Tibial artery (tissue), 4 donors: ENCODE results near the gene BDKRB1.

Experiments used
- DNase-seq, 2 donors: peaks; one replicate each; pipeline ENCODE4 v3.0.0-alpha.2; 2019
- H3K27ac ChIP-seq, 2 donors: fragments of 200-600 bp; sonication (generic) in 1 of 2; 1 replicate in 1 of 2; 2 replicates in 1 of 2; pipeline ENCODE4 v1.5.1; 2018 to 2019; ENCODE audit warnings: mild to moderate bottlenecking in 1 of 2
- H3K27me3 ChIP-seq, 2 donors: fragments of 200-600 bp; sonication (generic) in 1 of 2; one replicate each; pipeline versions ENCODE4 v1.5.1 to v1.6.0; 2016 to 2019
- H3K36me3 ChIP-seq, 3 donors: fragments of 200-600 bp; sonication (generic) in 2 of 3; one replicate each; pipeline ENCODE4 v1.5.1; 2016 to 2019; ENCODE audit warnings: mild to moderate bottlenecking in 2 of 3
- H3K4me1 ChIP-seq, 4 donors: fragments of 200-600 bp; sonication (generic) in 2 of 4; 1 replicate in 3 of 4; 2 replicates in 1 of 4; pipeline ENCODE4 v1.5.1; 2016 to 2019
- H3K4me3 ChIP-seq, 2 donors: fragments of 200-600 bp; sonication (generic) in 1 of 2; 1 replicate in 1 of 2; 2 replicates in 1 of 2; pipeline ENCODE4 v1.5.1; 2018 to 2019; ENCODE audit warnings: mild to moderate bottlenecking in 2 of 2
- H3K9me3 ChIP-seq, 3 donors: fragments of 200-600 bp; sonication (generic) in 1 of 3; one replicate each; pipeline ENCODE4 v1.5.1; 2016 to 2019
- CTCF ChIP-seq, 2 experiments: fragments of 200-600 bp in 1 of 2; fragments of 450-650 bp in 1 of 2; IDR thresholded peaks; one replicate each; pipeline ENCODE4 v1.5.1; 2017 to 2019; ENCODE audit warnings: antibody characterized with exemption in 2 of 2, mild to moderate bottlenecking in 1 of 2, moderate library complexity in 1 of 2
- intact Hi-C: fragments of 100-400 bp; cut with DNase I; formaldehyde crosslinking; loops from one replicate; pipeline ENCODE4 v1.15.0; 2023; ENCODE audit warnings: low total_unique reads

The BDKRB1 gene

GRCh38 chr14:96252323-96252998 is 3.5 kb upstream of the BDKRB1 start:
- Histone ChIP-seq H3K4me1 (no peaks in the 10 kb centered on the region), H3K27ac (no peak overlapping the region), H3K9me3 (no peaks in the 10 kb centered on the region), H3K36me3 (no peaks in the 10 kb centered on the region), H3K27me3 (peaks cover 0 to 48% of the 10 kb centered on the region in 2 donors), H3K4me3 (no peak overlapping the region)
- TF ChIP-seq CTCF (IDR thresholded peaks at IDR 0.05): no peak
- intact Hi-C loops: no loop called here
- no peak for DNase-seq

- Histone ChIP-seq H3K4me3 (no peak overlapping the region), H3K27ac (no peak overlapping the region), H3K27me3 (peaks cover 0 to 48% of the 10 kb centered on the region in 2 donors), H3K4me1 (no peaks in the 10 kb centered on the region), H3K9me3 (no peaks in the 10 kb centered on the region), H3K36me3 (no peaks in the 10 kb centered on the region)
- DNase-seq: no peak
- intact Hi-C loops: no loop called here
- no peak for TF ChIP-seq CTCF (IDR thresholded peaks at IDR 0.05)
Measured at GRCh38 chr14:96252999-96253539, 2.9 kb upstream of the BDKRB1 start.

GRCh38 chr14:96254687-96255086 is 1.3 kb upstream of the BDKRB1 start:
- peaks cover 0 to 39% of the 10 kb centered on the region in 2 donors for H3K27me3 ChIP-seq
- H3K9me3 ChIP-seq: peaks cover 0 to 3% (median 2%) of the 10 kb centered on the region in 3 donors
- H3K4me1 ChIP-seq: no peaks in the 10 kb centered on the region
- no peak for DNase-seq
- no peaks in the 10 kb centered on the region for H3K36me3 ChIP-seq
- intact Hi-C loops: no loop called here
- H3K4me3 ChIP-seq: no peak overlapping the region
- no peak overlapping the region for H3K27ac ChIP-seq
- no peak for TF ChIP-seq CTCF (IDR thresholded peaks at IDR 0.05)

DNA sequence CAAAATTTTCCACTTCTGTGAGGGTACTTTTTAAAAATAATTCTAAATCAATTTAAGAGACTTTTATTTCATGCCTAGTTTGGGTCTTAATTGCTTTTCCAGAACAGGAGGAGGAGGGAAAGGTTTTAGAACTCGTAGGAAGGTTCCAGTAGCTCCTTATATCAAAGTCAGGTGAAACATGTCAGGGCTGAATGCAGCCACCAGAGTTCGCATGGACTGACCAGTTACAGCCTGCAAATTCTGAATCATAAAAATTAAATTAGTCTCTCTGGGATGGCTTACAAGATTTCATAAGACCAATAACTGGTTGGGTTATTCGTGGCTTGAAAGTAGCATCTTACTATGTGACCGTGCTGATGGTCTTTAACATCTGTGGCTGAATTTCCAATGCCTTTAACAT is 397 bp downstream of the BDKRB1 start:
- intact Hi-C loops: no loop called here
- Histone ChIP-seq H3K36me3 (no peaks in the 10 kb centered on the region), H3K27me3 (peaks cover 0 to 32% of the 10 kb centered on the region in 2 donors), H3K4me3 (no peak overlapping the region), H3K9me3 (peaks cover 0 to 13% (median 11%) of the 10 kb centered on the region in 3 donors), H3K4me1 (no peaks in the 10 kb centered on the region), H3K27ac (no peak overlapping the region)
- TF ChIP-seq CTCF (IDR thresholded peaks at IDR 0.05): no peak
- no peak for DNase-seq

GRCh38 chr14:96257056-96257455 is 1.0 kb downstream of the BDKRB1 start:
- Histone ChIP-seq H3K9me3 (peaks cover 0 to 13% (median 11%) of the 10 kb centered on the region in 3 donors), H3K4me3 (no peak overlapping the region), H3K27me3 (peaks cover 0 to 32% of the 10 kb centered on the region in 2 donors), H3K27ac (no peak overlapping the region), H3K4me1 (no peaks in the 10 kb centered on the region), H3K36me3 (no peaks in the 10 kb centered on the region)
- no peak for TF ChIP-seq CTCF (IDR thresholded peaks at IDR 0.05)
- peak in 1 of 2 donors; percentile 27 for DNase-seq
- intact Hi-C loops: no loop called here
